Fibroblast of lung (primary cell): ENCODE data around the gene TFIP11. TPM values are rescaled to one million over a fixed set of nuclear protein-coding genes. Genes with fewer than 3 reads are reported as not detected.

Source experiments
- DNase-seq, 2 donors: peaks; one replicate each; pipeline versions ENCODE4 v3.0.0 to v3.0.0-alpha.2; 2010; ENCODE audit warnings: low read depth in 2 of 2
- H2AFZ ChIP-seq: 2 replicates; pipeline ENCODE4 v1.5.1; 2012; ENCODE audit warnings: low read length, control low read depth, inconsistent platforms
- H3K27ac ChIP-seq: 2 replicates; pipeline ENCODE4 v1.5.1; 2011; ENCODE audit warnings: low read length, control low read depth; ENCODE audit not compliant: insufficient read depth
- H3K27me3 ChIP-seq: 2 replicates; pipeline ENCODE4 v1.5.1; 2011; ENCODE audit warnings: mild to moderate bottlenecking, low read length; ENCODE audit not compliant: control insufficient read depth, insufficient read depth
- H3K36me3 ChIP-seq: 2 replicates; pipeline ENCODE4 v1.5.1; 2011; ENCODE audit warnings: low read length; ENCODE audit not compliant: control insufficient read depth, insufficient read depth
- H3K4me1 ChIP-seq: 2 replicates; pipeline ENCODE4 v1.5.1; 2011; ENCODE audit warnings: low read length; ENCODE audit not compliant: control insufficient read depth, insufficient read depth; ENCODE audit errors: extremely low read depth
- H3K4me2 ChIP-seq: 2 replicates; pipeline ENCODE4 v1.5.1; 2011; ENCODE audit warnings: low read length, control low read depth; ENCODE audit not compliant: insufficient read depth; ENCODE audit errors: extremely low read depth
- H3K4me3 ChIP-seq, 4 experiments: fragments of 200-600 bp in 1 of 4; sonication (generic) in 1 of 4; replicated peaks in 1 of 4; 2 replicates each; pipeline ENCODE4 v1.5.1; 2011 to 2016; ENCODE audit warnings: low read length in 4 of 4, low read depth in 3 of 4, mild to moderate bottlenecking in 3 of 4, control low read depth in 2 of 4, inconsistent platforms in 1 of 4, mixed read lengths in 1 of 4; ENCODE audit not compliant: insufficient read depth in 1 of 4; ENCODE audit errors: control extremely low read depth in 1 of 4
- H3K79me2 ChIP-seq: 2 replicates; pipeline ENCODE4 v1.5.1; 2012; ENCODE audit warnings: mild to moderate bottlenecking, low read length, inconsistent platforms; ENCODE audit not compliant: control insufficient read depth, insufficient read depth
- H3K9ac ChIP-seq: 2 replicates; pipeline ENCODE4 v1.5.1; 2011; ENCODE audit warnings: mild to moderate bottlenecking, low read length, control low read depth; ENCODE audit not compliant: insufficient read depth
- H3K9me3 ChIP-seq: 2 replicates; pipeline ENCODE4 v1.5.1; 2012; ENCODE audit warnings: low read depth, low read length; ENCODE audit not compliant: control insufficient read depth, insufficient read depth
- H4K20me1 ChIP-seq: 2 replicates; pipeline ENCODE4 v1.5.1; 2011; ENCODE audit warnings: low read length; ENCODE audit not compliant: control insufficient read depth, insufficient read depth; ENCODE audit errors: extremely low read depth
- EZH2 ChIP-seq: IDR thresholded peaks from 2 replicates; pipeline ENCODE4 v1.5.1; 2012; ENCODE audit warnings: low read length, control low read depth, mild to moderate bottlenecking; ENCODE audit errors: missing control alignments
- polyA plus RNA-seq, 2 donors: library from polyadenylated mRNA; depleted of rRNA in 1 of 2; stranded (reverse) in 1 of 2; unstranded in 1 of 2; fragments of >200 nt; gene quantifications; 2 replicates each; pipeline ENCODE4 v1.2.1, GENCODE V29; 2011 to 2012; ENCODE audit warnings: missing spikeins in 1 of 2
- total RNA-seq: library from RNA; depleted of rRNA; stranded (reverse); fragments of >200 nt; gene quantifications from 2 replicates; pipeline ENCODE4 v1.2.1, GENCODE V29; 2014
- TF ChIP-seq, protein P1 (sequence below), 2 donors: IDR thresholded peaks in 1 of 2; conservative IDR thresholded peaks in 1 of 2; 1 replicate in 1 of 2; 2 replicates in 1 of 2; pipeline ENCODE4 v1.5.1; 2011 to 2012; ENCODE audit warnings: low read length in 2 of 2, control low read depth in 1 of 2, inconsistent platforms in 1 of 2, low read depth in 1 of 2, mild to moderate bottlenecking in 1 of 2

The TFIP11 gene
- total and polyA plus RNA-seq, 2 donors (not counting 1 experiment from before 2014, with no cell fraction given) = 24.2 to 40.3 TPM

DNA sequence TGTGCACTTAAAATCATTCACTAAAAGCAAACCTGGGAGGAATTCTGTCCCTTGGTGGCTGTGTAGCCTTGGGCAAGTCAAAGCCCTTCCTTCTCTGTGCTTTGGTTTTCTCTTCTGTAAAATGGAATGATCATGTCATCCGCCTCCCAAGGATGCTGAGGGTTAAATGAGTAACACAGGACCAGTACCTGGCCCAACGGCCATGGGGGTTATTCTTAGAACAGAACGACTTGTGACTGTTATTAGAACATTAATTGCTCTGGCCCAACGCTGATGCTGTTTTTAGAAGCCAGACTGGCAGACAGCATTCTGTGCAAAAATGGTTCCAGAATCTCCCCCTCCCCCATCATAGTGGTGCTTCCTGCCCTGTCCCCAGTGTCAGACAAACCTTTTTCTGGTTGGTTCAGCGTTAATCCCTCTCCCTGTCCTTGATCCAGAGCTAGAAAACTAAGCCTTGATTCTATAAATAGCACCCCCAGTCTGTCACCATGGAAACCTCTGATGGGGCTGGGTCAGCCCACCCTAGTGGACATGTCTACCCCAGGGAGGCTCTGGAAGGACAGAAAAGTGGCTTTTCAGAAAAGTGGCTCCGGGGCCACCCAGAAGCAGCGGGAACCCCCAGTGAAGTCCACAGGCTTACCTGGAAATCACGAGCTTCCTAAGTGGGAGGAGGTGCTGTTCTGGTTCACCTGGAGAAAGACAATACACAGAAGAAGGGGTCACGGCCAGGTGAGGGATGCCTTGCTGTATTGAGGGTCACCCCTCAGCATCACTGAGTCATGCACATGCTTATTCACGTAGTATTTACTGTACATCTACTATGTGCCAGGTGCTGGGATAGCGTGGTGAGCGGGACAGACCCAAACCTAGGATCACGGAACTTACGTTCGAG lies 15.5 kb upstream of the TFIP11 start:
- H3K36me3 ChIP-seq = no peaks in the 10 kb centered on the region

DNA sequence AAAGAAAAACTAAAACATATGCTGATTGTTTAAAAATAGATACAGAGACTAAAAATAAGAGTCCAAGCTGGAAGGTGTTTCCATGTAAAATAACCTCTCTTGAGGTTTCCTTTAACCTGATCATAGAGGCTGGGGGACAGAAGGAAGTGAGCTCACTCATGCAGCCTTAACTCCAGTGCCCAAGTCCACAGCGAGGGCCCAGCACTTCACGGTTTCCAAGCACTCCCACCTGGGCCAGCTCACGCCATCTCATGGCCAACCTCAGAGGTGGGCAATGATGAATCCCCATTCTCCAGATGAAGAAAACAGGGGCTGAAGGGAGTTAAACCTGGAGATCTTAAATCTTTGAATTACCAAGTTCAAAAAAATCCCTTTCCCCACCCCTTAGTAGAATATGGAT lies 14.9 kb upstream of the TFIP11 start:
- no peak overlapping the region for H3K4me3 ChIP-seq
- no peak overlapping the region for H3K27ac ChIP-seq
- H3K9me3 ChIP-seq = no peaks in the 10 kb centered on the region

More for the DNA sequence above, 15.5 kb upstream of the TFIP11 start:
- Histone ChIP-seq H3K4me3 (no peak overlapping the region), H4K20me1 (no peaks in the 10 kb centered on the region), H3K27ac (no peak overlapping the region), H3K9me3 (no peaks in the 10 kb centered on the region), H3K4me2 (no peak overlapping the region), H3K4me1 (peaks cover 3% of the 10 kb centered on the region), H3K9ac (no peak overlapping the region), H3K79me2 (no peaks in the 10 kb centered on the region), H3K27me3 (no peaks in the 10 kb centered on the region), H2AFZ (no peak overlapping the region)
- TF ChIP-seq, protein P1, sequence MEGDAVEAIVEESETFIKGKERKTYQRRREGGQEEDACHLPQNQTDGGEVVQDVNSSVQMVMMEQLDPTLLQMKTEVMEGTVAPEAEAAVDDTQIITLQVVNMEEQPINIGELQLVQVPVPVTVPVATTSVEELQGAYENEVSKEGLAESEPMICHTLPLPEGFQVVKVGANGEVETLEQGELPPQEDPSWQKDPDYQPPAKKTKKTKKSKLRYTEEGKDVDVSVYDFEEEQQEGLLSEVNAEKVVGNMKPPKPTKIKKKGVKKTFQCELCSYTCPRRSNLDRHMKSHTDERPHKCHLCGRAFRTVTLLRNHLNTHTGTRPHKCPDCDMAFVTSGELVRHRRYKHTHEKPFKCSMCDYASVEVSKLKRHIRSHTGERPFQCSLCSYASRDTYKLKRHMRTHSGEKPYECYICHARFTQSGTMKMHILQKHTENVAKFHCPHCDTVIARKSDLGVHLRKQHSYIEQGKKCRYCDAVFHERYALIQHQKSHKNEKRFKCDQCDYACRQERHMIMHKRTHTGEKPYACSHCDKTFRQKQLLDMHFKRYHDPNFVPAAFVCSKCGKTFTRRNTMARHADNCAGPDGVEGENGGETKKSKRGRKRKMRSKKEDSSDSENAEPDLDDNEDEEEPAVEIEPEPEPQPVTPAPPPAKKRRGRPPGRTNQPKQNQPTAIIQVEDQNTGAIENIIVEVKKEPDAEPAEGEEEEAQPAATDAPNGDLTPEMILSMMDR (conservative IDR thresholded peaks at IDR 0.05 in 1 of 2, IDR thresholded peaks at IDR 0.05 in 1 of 2; ENCODE audit: low read depth in 1 of 2, low read length in 2 of 2) = no peak
- no peak for DNase-seq

DNA sequence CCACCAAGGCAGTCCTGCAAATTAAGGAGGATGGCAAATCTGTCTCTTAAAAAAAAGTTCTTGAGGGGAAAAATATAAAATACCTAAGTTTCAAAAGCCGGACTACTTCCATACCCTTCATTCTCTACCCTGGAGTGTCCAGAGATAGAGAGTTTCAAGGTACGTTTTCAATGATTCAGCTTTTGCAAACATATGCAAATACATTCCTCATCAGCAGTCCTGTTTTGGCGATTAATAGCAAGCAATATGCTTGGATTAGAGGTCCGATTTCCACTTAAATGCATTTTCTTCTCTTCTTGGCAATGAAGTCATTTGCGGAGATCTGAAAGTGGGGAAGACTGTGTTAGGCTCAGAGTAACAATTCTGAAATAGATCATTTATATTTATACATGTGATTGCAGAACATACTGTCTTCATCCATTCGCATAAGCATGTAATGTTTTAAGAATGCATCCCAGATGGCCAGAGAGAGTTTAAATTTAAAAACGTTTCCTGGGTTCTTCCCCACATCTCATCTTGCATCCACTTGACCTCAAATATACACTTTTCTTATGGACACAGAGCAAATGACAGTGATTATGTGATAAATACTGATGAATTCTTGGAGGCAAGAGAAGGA lies 13.8 kb upstream of the TFIP11 start:
- no peak for DNase-seq
- Histone ChIP-seq H2AFZ (no peak overlapping the region), H3K4me3 (no peak overlapping the region), H3K27me3 (no peaks in the 10 kb centered on the region), H3K4me2 (no peak overlapping the region), H4K20me1 (no peaks in the 10 kb centered on the region), H3K4me1 (peaks cover 3% of the 10 kb centered on the region), H3K9me3 (no peaks in the 10 kb centered on the region), H3K27ac (no peak overlapping the region), H3K9ac (no peak overlapping the region), H3K36me3 (no peaks in the 10 kb centered on the region), H3K79me2 (no peaks in the 10 kb centered on the region)
- no peak for TF ChIP-seq EZH2
- TF ChIP-seq, protein P1 (conservative IDR thresholded peaks at IDR 0.05 in 1 of 2, IDR thresholded peaks at IDR 0.05 in 1 of 2; ENCODE audit: low read depth in 1 of 2, low read length in 2 of 2) = no peak

More for the DNA sequence above, 14.9 kb upstream of the TFIP11 start:
- no peaks in the 10 kb centered on the region for H3K79me2 ChIP-seq
- no peak overlapping the region for H2AFZ ChIP-seq
- peaks cover 3% of the 10 kb centered on the region for H3K4me1 ChIP-seq
- DNase-seq = no peak
- no peaks in the 10 kb centered on the region for H4K20me1 ChIP-seq
- H3K4me2 ChIP-seq = no peak overlapping the region
- TF ChIP-seq, protein P1 (conservative IDR thresholded peaks at IDR 0.05 in 1 of 2, IDR thresholded peaks at IDR 0.05 in 1 of 2; ENCODE audit: low read depth in 1 of 2, low read length in 2 of 2) = no peak
- TF ChIP-seq EZH2 = no peak
- H3K27me3 ChIP-seq = no peaks in the 10 kb centered on the region
- H3K9ac ChIP-seq = no peak overlapping the region
- H3K36me3 ChIP-seq = no peaks in the 10 kb centered on the region
